ENCODE results near the gene VAX1.
"Not testable (repeated sequence)": the region's sequence is repeated elsewhere in the genome, so short reads cannot be mapped to it uniquely, and the experiment has no call there.

Gene VAX1

GRCh38 chr10:117137911-117138642, at the start of gene VAX1:
Gene VAX1, minus strand, starts transcription at chr10:117138270. Its CDS starts 214 bp downstream, at chr10:117138056.
- DNase-seq = no peak

DNA sequence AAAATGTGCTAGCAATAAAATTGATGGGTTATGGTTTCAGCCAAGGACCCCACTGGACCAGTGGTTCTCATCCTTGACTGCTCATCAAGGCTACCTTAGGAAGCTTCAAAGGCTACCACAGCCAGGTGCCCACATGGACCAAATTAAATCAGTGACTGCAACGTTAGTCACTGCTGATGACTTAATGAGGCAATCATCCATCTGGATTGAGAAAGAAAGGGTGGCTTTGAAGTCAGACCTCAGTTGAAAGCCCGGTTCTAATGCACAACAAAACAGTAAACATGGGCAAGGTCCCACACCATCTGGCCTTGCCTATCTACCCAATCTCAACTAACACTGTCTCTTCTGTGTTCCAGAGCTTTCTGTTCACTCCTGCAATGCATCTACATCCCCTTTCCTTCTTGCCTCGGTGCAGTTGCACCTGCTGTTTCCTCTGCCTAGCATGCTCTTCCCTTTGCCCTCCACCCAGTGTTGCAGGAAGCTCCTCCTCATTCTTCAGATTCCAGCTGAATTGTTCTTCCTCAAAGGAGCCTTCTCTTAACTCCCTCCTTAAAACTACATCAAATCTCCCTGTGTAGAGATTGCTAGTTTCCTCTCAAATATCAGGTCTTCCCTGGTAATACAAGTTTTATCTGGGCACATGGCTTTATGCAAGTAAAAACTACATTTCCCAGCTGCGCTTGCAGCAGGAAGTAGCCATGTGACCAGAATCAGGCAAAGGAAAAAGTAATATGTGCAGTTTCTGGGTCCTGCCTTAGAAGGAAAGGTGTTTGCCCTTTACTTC, 49.0 kb upstream of the VAX1 start:
- DNase-seq = no peak

- not testable (repeated sequence) for DNase-seq
Observed at GRCh38 chr10:117185817-117186216, 47.7 kb upstream of the VAX1 start.

- no peak for DNase-seq
Observed at GRCh38 chr10:117184821-117185220, 46.8 kb upstream of the VAX1 start.

GRCh38 chr10:117184296-117184695, 46.2 kb upstream of the VAX1 start:
- DNase-seq = no peak

GRCh38 chr10:117178190-117178589, 40.1 kb upstream of the VAX1 start:
- no peak for DNase-seq

- no peak for DNase-seq
Observed at GRCh38 chr10:117175901-117176534, 37.9 kb upstream of the VAX1 start.

DNA sequence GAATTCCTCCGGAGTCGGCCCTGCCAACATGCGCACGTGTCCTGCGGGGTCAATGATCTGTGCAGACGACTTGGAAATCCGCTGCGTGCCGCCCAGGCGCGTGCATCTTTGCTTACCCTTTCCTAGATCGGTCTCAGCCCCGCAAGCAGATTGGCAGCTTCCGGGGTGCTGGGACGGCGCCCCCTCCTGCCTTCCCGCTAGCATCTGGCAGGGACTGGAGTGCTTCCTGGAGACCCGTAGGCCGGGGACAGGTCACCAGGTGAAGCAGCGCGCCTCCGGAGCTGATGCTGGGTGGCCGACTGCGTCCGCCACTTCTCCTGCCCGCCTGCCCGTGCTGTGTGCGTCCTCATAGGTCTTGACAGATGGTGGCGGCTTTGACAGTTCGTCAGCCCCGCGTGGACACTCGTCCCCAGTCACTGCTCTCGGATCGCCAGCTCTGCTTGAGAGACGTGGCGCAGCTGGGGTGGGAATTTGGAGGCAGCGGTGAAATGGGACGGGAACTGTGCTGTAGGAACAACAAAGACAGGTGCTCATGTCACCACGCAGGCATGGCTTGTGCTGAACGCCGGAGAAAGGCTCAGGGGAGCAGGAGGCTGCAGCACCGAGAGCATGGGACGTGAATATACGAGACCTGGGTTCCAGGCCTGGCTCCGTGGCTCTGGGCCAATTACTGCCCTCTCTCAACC, 37.3 kb upstream of the VAX1 start:
- no peak for DNase-seq

- DNase-seq = peak; percentile 66
Observed at GRCh38 chr10:117174439-117175214, 36.6 kb upstream of the VAX1 start.

- no peak for DNase-seq
Observed at GRCh38 chr10:117170244-117170643, 32.2 kb upstream of the VAX1 start.

DNA sequence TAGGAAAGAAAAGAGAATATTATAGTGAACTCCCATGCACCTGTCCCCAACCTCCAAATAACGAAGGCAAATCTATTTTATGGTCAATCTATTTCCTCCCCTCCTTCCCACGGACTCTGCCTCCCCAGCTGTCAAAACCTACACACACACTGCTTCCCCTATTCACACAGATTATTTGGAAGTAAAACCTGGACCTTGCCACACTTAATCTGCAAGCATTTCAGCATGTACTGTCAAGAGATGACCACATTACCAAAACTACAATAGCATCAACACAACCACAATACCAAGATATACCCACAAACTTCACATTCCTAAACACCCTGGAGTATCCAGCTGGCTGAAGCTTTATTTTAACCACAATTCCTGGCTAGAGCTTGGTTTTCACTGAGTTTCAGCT, 31.4 kb upstream of the VAX1 start:
- no peak for DNase-seq

- no peak for DNase-seq
Observed at GRCh38 chr10:117168729-117169128, 30.7 kb upstream of the VAX1 start.

- peak; percentile 94 for DNase-seq
Observed at GRCh38 chr10:117167789-117168674, 30.0 kb upstream of the VAX1 start.

- DNase-seq = no peak
Observed at GRCh38 chr10:117167346-117167788, 29.3 kb upstream of the VAX1 start.

- no peak for DNase-seq
Observed at GRCh38 chr10:117166418-117167345, 28.6 kb upstream of the VAX1 start.

DNA sequence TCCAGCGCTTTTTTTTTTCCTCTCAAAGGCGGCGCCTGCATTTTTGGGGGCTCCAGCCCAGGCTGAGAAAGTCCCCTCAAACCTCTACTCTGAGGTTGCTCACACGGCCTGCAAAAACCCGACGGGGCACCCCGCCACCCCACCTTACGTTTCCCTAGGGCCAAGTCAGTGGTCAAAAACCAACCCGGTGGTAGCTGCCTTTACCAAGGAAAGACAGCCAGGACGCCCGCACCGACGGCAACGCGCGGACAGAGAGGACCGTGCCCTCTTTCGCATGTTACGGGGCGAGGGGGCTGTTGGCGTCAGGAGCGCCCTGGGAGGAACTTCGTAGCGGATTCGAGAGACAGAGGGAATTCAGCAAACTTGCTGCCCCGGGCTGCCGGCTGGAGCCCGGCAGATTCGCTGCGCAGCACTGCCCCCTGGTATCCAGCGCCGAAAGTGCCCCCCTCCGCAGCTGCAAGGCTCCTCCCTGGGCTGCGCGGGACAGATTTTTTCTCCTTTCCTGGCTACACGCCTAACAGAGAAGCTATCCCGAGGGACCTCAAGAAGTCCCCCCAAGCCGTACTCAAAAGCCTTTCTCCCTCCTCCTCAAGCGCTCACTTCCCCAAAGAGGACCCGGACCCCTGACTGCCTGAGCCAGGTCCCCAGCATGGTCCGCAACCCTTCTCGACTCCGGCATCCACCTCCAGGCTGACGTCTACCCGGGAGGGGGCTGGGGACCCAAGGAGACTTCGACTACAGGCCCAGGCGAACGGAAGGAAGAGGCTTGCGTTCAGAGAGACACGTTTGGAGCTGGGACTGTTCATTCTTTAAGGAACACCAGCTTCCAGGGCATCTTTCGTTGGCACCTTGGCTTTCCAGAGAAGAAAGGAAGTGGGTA, 27.7 kb upstream of the VAX1 start:
- peak; percentile 98 for DNase-seq

DNA sequence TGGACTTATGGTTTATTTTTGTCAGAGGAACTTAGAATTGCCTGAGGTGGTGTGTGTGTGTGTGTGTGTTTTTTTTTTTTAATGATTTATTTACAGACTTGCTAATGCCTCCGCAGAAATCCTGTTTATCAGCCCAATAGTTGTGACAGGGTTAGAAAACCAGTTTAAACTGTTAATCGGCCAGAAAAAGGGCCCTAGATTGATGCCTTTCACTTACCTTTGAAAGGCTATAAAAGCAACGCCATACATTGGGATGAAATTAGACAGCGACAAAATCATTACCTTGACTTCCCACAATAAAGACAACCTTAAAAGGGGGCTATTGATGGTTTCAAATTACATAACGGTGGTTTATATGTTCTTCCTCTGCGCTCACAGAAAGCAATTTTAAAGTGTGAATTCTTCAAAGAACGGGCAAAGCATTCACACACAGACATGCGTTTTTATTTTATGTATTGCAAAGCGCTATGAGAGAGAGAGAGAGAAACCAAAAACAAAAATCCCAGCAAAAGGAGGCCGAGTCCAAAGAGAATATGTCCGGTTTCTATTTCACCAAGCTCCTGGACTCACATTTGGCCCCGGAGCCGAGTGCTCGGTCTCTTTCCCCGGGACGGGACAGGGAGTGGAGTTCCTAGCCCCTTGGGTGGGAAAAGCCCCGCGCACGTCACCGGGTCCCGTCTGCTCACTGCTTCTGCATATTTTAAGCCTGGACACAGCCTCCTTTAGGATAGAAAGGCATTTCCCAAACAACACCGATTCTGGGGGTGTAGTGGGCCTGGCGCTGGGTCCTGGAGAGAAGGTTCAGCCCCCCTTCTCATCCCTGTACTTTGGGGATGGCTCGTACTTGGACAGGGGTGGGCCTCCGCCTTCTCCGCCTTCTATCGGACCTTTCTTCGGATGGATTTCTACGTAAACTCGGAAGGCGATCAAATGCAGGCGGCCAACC, 26.8 kb upstream of the VAX1 start:
- no peak for DNase-seq
